Endometrial microvascular endothelial cells (primary cell): Measurements from ENCODE around the gene AP3M1. TPM values are rescaled to one million over a fixed set of nuclear protein-coding genes. Genes with fewer than 3 reads are reported as not detected.
"Not testable (repeated sequence)": the region's sequence is repeated elsewhere in the genome, so short reads cannot be mapped to it uniquely, and the experiment has no call there.

Experiments
- in situ Hi-C: cut with HindIII; loops from 2 replicates; pipeline ENCODE4 v1.10.0; 2017; ENCODE audit warnings: low sequenced_read_pairs, low pct_unique_long_range_greater_than_20kb; ENCODE audit errors: inconsistent ontology term
- total RNA-seq: library from RNA; depleted of rRNA; stranded (reverse); fragments of >200 nt; gene quantifications from one replicate; pipeline ENCODE4 v1.2.3, GENCODE V29; 2015; ENCODE audit errors: inconsistent ontology term

The AP3M1 gene
- total RNA-seq, 1 donor from 2014 or later = 53.7 TPM

GRCh38 chr10:74165530-74165901, 14.9 kb upstream of the AP3M1 start:
- in situ Hi-C loops = no loop called here

GRCh38 chr10:74164716-74165529, 14.3 kb upstream of the AP3M1 start:
- in situ Hi-C loops = no loop called here

GRCh38 chr10:74163319-74164068, 12.9 kb upstream of the AP3M1 start:
- in situ Hi-C loops = no loop called here

GRCh38 chr10:74160013-74160412, 9.4 kb upstream of the AP3M1 start:
- in situ Hi-C loops = no loop called here

- in situ Hi-C loops = no loop called here
These were observed 6.3 kb upstream of the AP3M1 start for GRCh38 chr10:74156919-74157289.

- in situ Hi-C loops = no loop called here
These were observed 3.0 kb upstream of the AP3M1 start for GRCh38 chr10:74153676-74154075.

GRCh38 chr10:74153123-74153522, 2.5 kb upstream of the AP3M1 start:
- in situ Hi-C loops = no loop called here

GRCh38 chr10:74151879-74152722, 1.5 kb upstream of the AP3M1 start:
- in situ Hi-C loops = no loop called here

- in situ Hi-C loops = no loop called here
These were observed 606 bp upstream of the AP3M1 start, which contains the start of gene ADK for GRCh38 chr10:74150990-74151878. ADK (plus strand) TSS chr10:74151221; CDS start chr10:74151279, 58 bp downstream.

GRCh38 chr10:74146980-74147379, 3.6 kb downstream of the AP3M1 start:
- in situ Hi-C loops = not testable (repeated sequence)

GRCh38 chr10:74145133-74145532, 5.5 kb downstream of the AP3M1 start:
- in situ Hi-C loops = no loop called here

- in situ Hi-C loops = no loop called here
These were observed 10.1 kb downstream of the AP3M1 start for GRCh38 chr10:74140553-74140952.

GRCh38 chr10:74139981-74140380, 10.6 kb downstream of the AP3M1 start:
- in situ Hi-C loops = no loop called here

- in situ Hi-C loops = not testable (repeated sequence)
These were observed 12.0 kb downstream of the AP3M1 start for GRCh38 chr10:74138596-74138995.

GRCh38 chr10:74137992-74138391, 12.6 kb downstream of the AP3M1 start:
- in situ Hi-C loops = no loop called here

GRCh38 chr10:74135452-74135851, 15.2 kb downstream of the AP3M1 start:
- in situ Hi-C loops = no loop called here

- in situ Hi-C loops = no loop called here
These were observed 16.5 kb downstream of the AP3M1 start for GRCh38 chr10:74133923-74134820.
